Fibroblast of lung (primary cell): ENCODE results near the gene DMBX1. TPM values are rescaled to one million over a fixed set of nuclear protein-coding genes. Genes with fewer than 3 reads are reported as not detected.

ENCODE experiments used
- DNase-seq, 2 donors: peaks; one replicate each; pipeline versions ENCODE4 v3.0.0 to v3.0.0-alpha.2; 2010; ENCODE audit warnings: low read depth in 2 of 2
- H2AFZ ChIP-seq: 2 replicates; pipeline ENCODE4 v1.5.1; 2012; ENCODE audit warnings: low read length, control low read depth, inconsistent platforms
- H3K27ac ChIP-seq: 2 replicates; pipeline ENCODE4 v1.5.1; 2011; ENCODE audit warnings: low read length, control low read depth; ENCODE audit not compliant: insufficient read depth
- H3K27me3 ChIP-seq: 2 replicates; pipeline ENCODE4 v1.5.1; 2011; ENCODE audit warnings: mild to moderate bottlenecking, low read length; ENCODE audit not compliant: control insufficient read depth, insufficient read depth
- H3K36me3 ChIP-seq: 2 replicates; pipeline ENCODE4 v1.5.1; 2011; ENCODE audit warnings: low read length; ENCODE audit not compliant: control insufficient read depth, insufficient read depth
- H3K4me1 ChIP-seq: 2 replicates; pipeline ENCODE4 v1.5.1; 2011; ENCODE audit warnings: low read length; ENCODE audit not compliant: control insufficient read depth, insufficient read depth; ENCODE audit errors: extremely low read depth
- H3K4me2 ChIP-seq: 2 replicates; pipeline ENCODE4 v1.5.1; 2011; ENCODE audit warnings: low read length, control low read depth; ENCODE audit not compliant: insufficient read depth; ENCODE audit errors: extremely low read depth
- H3K4me3 ChIP-seq, 4 experiments: fragments of 200-600 bp in 1 of 4; sonication (generic) in 1 of 4; replicated peaks in 1 of 4; 2 replicates each; pipeline ENCODE4 v1.5.1; 2011 to 2016; ENCODE audit warnings: low read length in 4 of 4, low read depth in 3 of 4, mild to moderate bottlenecking in 3 of 4, control low read depth in 2 of 4, inconsistent platforms in 1 of 4, mixed read lengths in 1 of 4; ENCODE audit not compliant: insufficient read depth in 1 of 4; ENCODE audit errors: control extremely low read depth in 1 of 4
- H3K79me2 ChIP-seq: 2 replicates; pipeline ENCODE4 v1.5.1; 2012; ENCODE audit warnings: mild to moderate bottlenecking, low read length, inconsistent platforms; ENCODE audit not compliant: control insufficient read depth, insufficient read depth
- H3K9ac ChIP-seq: 2 replicates; pipeline ENCODE4 v1.5.1; 2011; ENCODE audit warnings: mild to moderate bottlenecking, low read length, control low read depth; ENCODE audit not compliant: insufficient read depth
- H3K9me3 ChIP-seq: 2 replicates; pipeline ENCODE4 v1.5.1; 2012; ENCODE audit warnings: low read depth, low read length; ENCODE audit not compliant: control insufficient read depth, insufficient read depth
- H4K20me1 ChIP-seq: 2 replicates; pipeline ENCODE4 v1.5.1; 2011; ENCODE audit warnings: low read length; ENCODE audit not compliant: control insufficient read depth, insufficient read depth; ENCODE audit errors: extremely low read depth
- EZH2 ChIP-seq: IDR thresholded peaks from 2 replicates; pipeline ENCODE4 v1.5.1; 2012; ENCODE audit warnings: low read length, control low read depth, mild to moderate bottlenecking; ENCODE audit errors: missing control alignments
- polyA plus RNA-seq, 2 donors: library from polyadenylated mRNA; depleted of rRNA in 1 of 2; stranded (reverse) in 1 of 2; unstranded in 1 of 2; fragments of >200 nt; gene quantifications; 2 replicates each; pipeline ENCODE4 v1.2.1, GENCODE V29; 2011 to 2012; ENCODE audit warnings: missing spikeins in 1 of 2
- total RNA-seq: library from RNA; depleted of rRNA; stranded (reverse); fragments of >200 nt; gene quantifications from 2 replicates; pipeline ENCODE4 v1.2.1, GENCODE V29; 2014
- TF ChIP-seq, protein P1 (sequence below), 2 donors: IDR thresholded peaks in 1 of 2; conservative IDR thresholded peaks in 1 of 2; 1 replicate in 1 of 2; 2 replicates in 1 of 2; pipeline ENCODE4 v1.5.1; 2011 to 2012; ENCODE audit warnings: low read length in 2 of 2, control low read depth in 1 of 2, inconsistent platforms in 1 of 2, low read depth in 1 of 2, mild to moderate bottlenecking in 1 of 2

The DMBX1 gene
- total and polyA plus RNA-seq, 2 donors (not counting 1 experiment from before 2014, with no cell fraction given): not detected

DNA sequence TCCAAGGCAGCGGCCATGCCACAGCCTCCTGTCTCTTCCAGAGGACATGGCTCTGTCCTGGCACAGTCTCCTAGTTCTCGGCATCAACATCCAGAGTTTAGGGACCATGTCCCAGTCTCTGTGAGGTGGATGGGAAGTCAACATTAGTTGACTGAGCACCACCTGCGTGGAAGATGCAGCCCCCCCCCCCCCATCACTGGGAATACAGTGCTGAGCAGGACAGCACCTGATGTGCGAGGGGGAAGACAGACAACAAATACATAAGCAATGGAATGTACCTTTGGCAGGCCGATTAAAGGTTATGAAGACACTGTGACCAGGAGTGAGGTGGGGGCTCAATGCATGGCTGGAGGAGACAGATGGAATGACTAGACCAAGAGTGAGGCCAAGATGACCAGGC lies 35.2 kb downstream of the DMBX1 start:
- Histone ChIP-seq H3K9ac (no peak overlapping the region), H3K4me2 (no peak overlapping the region), H4K20me1 (no peaks in the 10 kb centered on the region), H3K4me1 (peaks cover 8% of the 10 kb centered on the region), H3K27me3 (peaks cover 24% of the 10 kb centered on the region), H3K36me3 (no peaks in the 10 kb centered on the region), H3K9me3 (no peaks in the 10 kb centered on the region), H2AFZ (no peak overlapping the region), H3K27ac (no peak overlapping the region), H3K4me3 (no peak overlapping the region), H3K79me2 (no peaks in the 10 kb centered on the region)
- TF ChIP-seq, protein P1, sequence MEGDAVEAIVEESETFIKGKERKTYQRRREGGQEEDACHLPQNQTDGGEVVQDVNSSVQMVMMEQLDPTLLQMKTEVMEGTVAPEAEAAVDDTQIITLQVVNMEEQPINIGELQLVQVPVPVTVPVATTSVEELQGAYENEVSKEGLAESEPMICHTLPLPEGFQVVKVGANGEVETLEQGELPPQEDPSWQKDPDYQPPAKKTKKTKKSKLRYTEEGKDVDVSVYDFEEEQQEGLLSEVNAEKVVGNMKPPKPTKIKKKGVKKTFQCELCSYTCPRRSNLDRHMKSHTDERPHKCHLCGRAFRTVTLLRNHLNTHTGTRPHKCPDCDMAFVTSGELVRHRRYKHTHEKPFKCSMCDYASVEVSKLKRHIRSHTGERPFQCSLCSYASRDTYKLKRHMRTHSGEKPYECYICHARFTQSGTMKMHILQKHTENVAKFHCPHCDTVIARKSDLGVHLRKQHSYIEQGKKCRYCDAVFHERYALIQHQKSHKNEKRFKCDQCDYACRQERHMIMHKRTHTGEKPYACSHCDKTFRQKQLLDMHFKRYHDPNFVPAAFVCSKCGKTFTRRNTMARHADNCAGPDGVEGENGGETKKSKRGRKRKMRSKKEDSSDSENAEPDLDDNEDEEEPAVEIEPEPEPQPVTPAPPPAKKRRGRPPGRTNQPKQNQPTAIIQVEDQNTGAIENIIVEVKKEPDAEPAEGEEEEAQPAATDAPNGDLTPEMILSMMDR (conservative IDR thresholded peaks at IDR 0.05 in 1 of 2, IDR thresholded peaks at IDR 0.05 in 1 of 2; ENCODE audit: low read depth in 1 of 2, low read length in 2 of 2): no peak
- TF ChIP-seq EZH2: no peak
- DNase-seq: no peak

DNA sequence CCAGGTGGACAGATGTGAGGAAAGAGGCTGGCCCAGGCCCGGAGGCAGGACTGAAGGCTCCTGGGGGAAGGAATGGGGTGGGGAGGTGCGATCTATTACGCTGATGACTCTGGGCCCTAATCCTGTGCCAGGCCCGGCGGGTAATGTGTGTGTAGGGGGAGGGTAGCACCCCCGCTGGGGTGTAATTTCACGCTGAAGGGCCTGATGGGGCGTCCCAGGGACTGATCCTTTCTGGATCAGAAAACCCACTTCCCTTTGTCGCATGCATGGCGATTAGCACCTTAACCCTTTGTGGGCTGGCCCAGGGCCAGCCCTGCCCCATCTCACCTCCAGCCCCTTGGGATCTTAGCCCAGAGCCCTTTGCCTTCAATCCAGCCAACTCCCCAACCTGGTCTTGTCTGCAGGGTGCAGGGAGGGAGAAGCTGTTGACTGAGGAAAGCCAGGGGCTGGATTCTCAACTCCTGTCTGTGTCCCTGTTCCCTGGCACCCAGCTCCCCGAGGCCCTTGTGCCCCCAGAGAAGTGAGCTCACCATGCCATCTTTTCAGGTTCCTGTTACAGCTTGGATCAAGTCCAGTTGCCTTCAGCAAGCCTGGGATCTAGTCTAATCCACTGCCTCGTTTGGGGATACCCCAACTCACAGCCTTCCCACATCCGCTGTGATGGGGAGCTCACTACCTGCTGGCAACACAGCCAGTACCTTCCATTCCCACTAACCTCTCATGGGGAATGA lies 35.8 kb downstream of the DMBX1 start:
- Histone ChIP-seq H3K27ac (no peak overlapping the region), H3K36me3 (no peaks in the 10 kb centered on the region)
- no peak for DNase-seq

DNA sequence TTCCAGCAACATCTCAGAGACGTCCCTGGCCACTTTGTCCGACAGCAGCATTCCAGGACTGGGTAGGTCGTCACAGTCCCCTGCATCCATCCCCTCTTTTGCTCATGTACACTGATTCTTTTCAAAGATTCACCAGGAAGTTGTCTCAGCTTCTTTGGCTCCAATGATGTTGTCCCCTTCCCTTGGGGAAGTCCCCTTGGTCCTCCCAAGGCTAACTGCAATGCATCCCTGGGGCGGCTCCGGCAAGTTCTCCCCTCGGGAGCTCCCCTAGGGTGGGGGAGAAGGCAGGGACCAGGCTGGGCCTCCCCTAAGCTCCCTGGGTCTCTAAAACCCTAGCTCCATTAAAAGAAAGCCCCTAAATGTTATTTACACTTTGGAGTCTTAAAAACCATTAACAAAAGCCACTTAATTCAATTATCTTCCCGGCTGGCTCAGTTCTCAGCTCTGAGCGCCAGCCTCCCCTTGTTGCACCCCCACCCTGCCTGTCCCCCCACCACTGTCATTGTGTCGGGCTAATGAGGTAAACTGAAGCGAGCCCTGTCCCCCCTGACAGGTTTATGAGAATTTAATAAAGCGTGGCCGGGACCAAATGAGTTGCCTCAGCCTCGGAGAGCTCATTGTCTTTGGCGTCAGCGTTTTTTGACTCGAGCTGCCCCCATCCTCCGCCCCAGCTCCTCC lies 36.5 kb downstream of the DMBX1 start:
- H4K20me1 ChIP-seq: no peaks in the 10 kb centered on the region
- H3K4me1 ChIP-seq: no peaks in the 10 kb centered on the region
- no peaks in the 10 kb centered on the region for H3K36me3 ChIP-seq
- H3K4me3 ChIP-seq: no peak overlapping the region
- H3K4me2 ChIP-seq: no peak overlapping the region
- peaks cover 32% of the 10 kb centered on the region for H3K27me3 ChIP-seq
- H3K27ac ChIP-seq: no peak overlapping the region
- no peak overlapping the region for H2AFZ ChIP-seq
- no peak for TF ChIP-seq EZH2
- TF ChIP-seq, protein P1 (conservative IDR thresholded peaks at IDR 0.05 in 1 of 2, IDR thresholded peaks at IDR 0.05 in 1 of 2; ENCODE audit: low read depth in 1 of 2, low read length in 2 of 2): no peak
- H3K9me3 ChIP-seq: no peaks in the 10 kb centered on the region
- DNase-seq: no peak
- no peak overlapping the region for H3K9ac ChIP-seq
- no peaks in the 10 kb centered on the region for H3K79me2 ChIP-seq

More for the DNA sequence above, 35.8 kb downstream of the DMBX1 start:
- H3K4me3 ChIP-seq: no peak overlapping the region
- peaks cover 29% of the 10 kb centered on the region for H3K27me3 ChIP-seq
- no peaks in the 10 kb centered on the region for H4K20me1 ChIP-seq
- H3K4me1 ChIP-seq: peaks cover 3% of the 10 kb centered on the region
- TF ChIP-seq EZH2: no peak
- TF ChIP-seq, protein P1 (conservative IDR thresholded peaks at IDR 0.05 in 1 of 2, IDR thresholded peaks at IDR 0.05 in 1 of 2; ENCODE audit: low read depth in 1 of 2, low read length in 2 of 2): no peak
- H3K4me2 ChIP-seq: no peak overlapping the region
- H3K9ac ChIP-seq: no peak overlapping the region
- no peaks in the 10 kb centered on the region for H3K79me2 ChIP-seq
- no peak overlapping the region for H2AFZ ChIP-seq
- no peaks in the 10 kb centered on the region for H3K9me3 ChIP-seq
